Astrocyte of the spinal cord (primary cell): ENCODE results near the gene NPB.
A peak's percentile ranks its signal among the peaks of the same experiment; 100 is the strongest.

ENCODE experiments used
- DNase-seq: peaks from one replicate; pipeline ENCODE4 v3.0.0; 2011; ENCODE audit warnings: low read depth, low spot score
- H3K4me3 ChIP-seq: 2 replicates; pipeline ENCODE4 v1.5.1; 2011; ENCODE audit warnings: low read depth, mild to moderate bottlenecking, low read length, moderate library complexity
- CTCF ChIP-seq: IDR thresholded peaks from 2 replicates; pipeline ENCODE4 v1.5.1; 2012; ENCODE audit warnings: low read depth, mild to moderate bottlenecking, low read length, inconsistent platforms
- in situ Hi-C: cut with HindIII; loops from 2 replicates; pipeline ENCODE4 v1.10.0; 2017; ENCODE audit warnings: low sequenced_read_pairs

NPB gene

DNA sequence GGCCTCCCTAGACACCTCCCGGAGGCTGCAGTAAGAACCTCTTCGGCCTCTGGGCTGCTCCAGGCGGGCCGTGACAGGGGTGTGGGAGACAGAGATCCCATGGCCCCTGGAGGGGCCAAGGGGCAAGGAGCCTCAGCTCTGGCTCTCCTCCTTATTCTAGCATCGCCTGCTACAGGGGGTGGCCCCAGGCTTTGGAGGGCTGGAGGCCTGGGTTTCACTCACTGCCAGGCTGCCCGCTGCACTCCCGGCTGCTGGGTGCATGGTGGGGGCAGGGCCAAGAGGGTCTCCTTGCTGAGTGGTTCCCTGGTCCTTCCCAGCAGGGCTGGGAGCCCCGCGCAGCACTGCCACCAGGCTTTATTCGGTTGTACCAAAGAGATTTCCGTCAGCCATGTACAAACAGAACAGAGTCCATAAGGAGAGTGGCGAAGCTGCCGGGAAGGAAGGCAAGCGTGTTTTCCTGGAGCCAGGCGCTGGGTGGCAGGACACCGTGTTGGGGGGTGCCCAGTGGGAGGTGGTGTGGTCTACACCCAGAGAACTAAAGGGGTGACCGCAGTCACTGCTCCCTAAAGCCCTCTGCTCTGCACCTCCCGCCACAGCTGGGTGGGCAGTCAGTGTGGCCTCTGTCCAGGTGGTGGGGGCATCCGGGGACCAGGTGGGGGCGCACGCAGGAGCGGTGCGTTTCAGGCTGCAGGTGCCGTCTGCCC, 2.0 kb downstream of the NPB start:
- DNase-seq, result no peak
- no peak overlapping the region for H3K4me3 ChIP-seq
- in situ Hi-C loops, result no loop called here
- TF ChIP-seq CTCF, result no peak

- in situ Hi-C loops, result no loop called here
- TF ChIP-seq CTCF, result no peak
- no peak overlapping the region for H3K4me3 ChIP-seq
- DNase-seq, result no peak
Measured at GRCh38 chr17:81904600-81905423, 2.8 kb downstream of the NPB start.

DNA sequence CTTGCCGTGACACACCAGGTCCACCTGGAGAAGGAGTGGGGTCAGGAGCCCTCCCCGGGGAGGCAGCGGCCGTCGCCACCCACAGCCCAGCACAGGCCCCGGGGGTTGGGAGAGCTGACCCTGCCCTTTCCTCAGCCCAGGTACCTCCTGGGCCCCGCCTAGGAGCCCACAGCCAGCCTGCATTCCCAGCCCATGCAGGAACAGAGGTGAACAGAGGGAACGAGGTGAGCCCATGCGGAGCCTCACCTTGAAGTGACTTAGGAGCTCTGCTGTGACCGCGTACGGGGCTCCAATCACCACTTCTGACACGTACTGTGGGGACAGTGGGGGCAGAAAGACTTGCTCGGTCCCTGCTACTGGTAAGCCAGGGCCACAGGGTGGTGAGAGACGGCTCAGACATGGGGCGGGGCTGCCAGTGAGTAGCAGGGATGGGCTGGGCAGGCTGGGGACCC, 3.4 kb downstream of the NPB start:
- TF ChIP-seq CTCF, result no peak
- in situ Hi-C loops, result no loop called here
- H3K4me3 ChIP-seq, result no peak overlapping the region
- DNase-seq, result no peak

DNA sequence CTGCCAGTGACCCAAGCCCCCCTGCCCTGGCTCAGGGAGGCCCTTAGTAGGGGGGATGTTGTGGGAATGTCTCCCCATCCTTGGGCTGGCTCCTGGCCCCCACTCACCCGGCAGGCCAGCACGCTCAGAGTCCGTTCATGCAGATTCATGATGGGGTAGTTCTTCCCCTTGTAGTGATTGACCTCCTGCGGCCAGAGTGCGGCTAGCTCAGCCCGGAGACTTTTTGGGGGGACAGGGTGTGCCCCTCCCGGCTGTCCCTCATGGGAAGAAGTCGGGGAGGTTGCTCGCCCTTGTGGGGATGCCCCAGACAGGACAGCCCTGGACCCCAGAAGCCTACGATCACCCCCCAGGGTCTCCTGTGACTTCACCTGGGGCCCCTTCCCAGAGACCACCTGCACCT, 4.0 kb downstream of the NPB start:
- in situ Hi-C loops, result no loop called here
- TF ChIP-seq CTCF, result no peak
- DNase-seq, result no peak
- no peak overlapping the region for H3K4me3 ChIP-seq

GRCh38 chr17:81906476-81907218, 4.6 kb downstream of the NPB start:
- DNase-seq, result no peak
- H3K4me3 ChIP-seq, result no peak overlapping the region
- in situ Hi-C loops, result no loop called here
- TF ChIP-seq CTCF, result no peak

GRCh38 chr17:81907219-81908145, 5.4 kb downstream of the NPB start:
- H3K4me3 ChIP-seq, result no peak overlapping the region
- in situ Hi-C loops, result no loop called here
- TF ChIP-seq CTCF, result peak; percentile 14
- DNase-seq, result no peak
